Limb (tissue), 2 donors: ENCODE results near the gene GPRIN2.
"Not testable (repeated sequence)": the region's sequence is repeated elsewhere in the genome, so short reads cannot be mapped to it uniquely, and the experiment has no call there.

Source experiments
- DNase-seq, 2 donors: peaks; one replicate each; pipeline ENCODE4 v3.0.0-alpha.2; 2016; ENCODE audit errors: extremely low spot score in 2 of 2

GPRIN2 gene

DNA sequence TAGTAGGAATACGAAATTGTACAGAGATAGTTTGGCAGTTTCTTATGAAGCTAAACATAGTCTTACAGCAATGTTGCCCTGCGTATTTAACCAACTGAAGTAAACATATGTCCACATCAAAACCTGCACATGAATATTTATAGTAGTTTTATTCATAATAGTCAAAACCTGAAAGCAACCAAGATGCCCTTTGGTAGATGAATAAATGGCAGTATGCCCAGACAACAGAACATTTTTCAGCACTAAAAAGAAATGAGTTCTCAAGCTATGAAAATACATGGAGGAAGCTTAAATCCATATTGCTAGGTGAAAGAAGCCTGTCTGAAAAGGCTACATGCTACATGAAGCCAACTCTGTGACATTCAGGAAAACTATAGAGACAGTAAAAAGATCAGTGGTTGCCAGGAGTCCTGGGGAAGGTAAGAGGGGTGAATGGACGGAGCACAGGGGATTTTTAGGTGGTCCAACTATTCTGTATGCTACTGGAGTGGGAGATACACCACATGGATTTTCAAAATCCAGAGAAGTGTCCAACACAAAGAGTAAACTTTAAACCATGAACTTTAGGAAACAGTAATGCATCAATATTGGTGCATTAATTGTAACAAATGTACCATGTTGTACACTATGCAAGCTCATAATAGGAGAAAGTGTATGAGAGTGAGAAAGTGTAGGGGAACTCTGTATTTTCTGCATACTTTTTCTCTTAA is 17.6 kb downstream of the GPRIN2 start:
- no peak for DNase-seq

DNA sequence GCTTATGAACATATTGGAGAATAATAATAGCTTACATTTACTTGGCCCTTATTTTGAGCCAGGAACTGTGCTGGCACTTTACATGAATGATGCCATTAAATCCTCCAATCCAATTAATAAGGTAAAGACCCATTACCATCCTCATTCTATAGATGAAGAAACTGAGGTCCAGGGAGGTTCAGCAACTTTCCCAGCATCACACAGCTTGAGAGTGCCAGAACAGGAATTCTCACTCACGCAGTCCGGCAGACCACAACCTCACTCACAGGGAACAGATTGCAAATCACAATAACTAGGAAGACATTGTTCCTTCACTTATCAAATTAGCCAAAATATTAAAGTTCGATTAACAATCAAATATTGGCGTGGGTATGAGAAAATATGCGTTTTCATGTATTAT is 18.3 kb downstream of the GPRIN2 start:
- no peak for DNase-seq

DNA sequence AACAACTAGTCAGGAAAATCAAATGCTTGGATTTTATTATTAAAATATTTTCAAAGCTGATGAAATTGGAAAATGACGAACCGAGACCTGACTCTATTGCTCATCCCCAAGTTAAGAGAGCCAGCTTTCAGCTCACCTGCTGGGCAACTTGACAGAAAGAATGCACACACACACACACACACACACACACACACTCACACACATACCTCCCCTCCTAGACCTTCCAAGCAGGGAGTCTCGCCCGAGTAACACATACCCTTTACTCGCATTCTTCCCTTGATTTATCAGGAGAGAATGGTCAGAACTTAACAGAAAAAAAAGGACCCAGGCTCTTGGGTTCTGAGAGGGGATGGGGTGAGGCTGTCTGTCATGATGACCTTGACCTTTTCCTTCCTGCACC is 19.1 kb downstream of the GPRIN2 start:
- DNase-seq, result no peak

DNA sequence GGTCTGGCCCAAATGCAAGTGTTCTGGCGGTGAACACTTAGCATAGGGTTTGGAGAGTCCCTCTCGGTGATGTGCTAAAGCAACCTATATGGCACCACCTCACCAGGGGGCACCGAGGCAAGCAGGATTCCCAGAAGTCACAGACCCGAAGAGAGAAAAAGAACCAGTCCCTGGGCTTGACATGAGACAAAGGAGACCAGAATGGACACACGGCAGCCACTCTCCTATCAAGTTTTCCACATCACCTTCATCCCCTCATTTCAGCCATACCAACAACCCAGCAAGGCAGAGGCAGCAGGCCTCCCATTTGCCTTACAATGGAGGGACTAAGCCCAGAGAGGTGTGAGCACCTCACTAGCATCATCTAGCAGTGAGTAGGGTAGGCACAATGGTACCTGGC is 19.7 kb downstream of the GPRIN2 start:
- DNase-seq, result no peak

DNA sequence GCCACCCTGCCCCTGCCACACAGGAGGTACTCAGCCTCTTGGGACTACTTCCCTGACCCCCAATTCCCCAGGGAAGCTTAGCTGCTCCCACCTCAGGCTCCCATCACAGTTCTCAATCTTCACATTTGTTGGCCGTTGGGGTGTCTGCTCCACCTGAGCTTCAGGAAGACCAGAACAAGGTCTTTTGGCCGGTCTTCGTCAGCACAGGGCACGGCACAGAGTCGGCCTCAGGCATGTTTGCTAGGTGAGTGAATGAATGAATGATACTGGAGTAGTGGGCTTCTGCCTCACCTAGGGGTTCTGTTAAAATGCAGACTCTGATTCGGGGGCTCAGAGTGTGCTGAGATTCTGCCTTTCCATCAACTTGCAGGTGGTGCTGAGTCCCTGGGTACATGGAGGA is 20.3 kb downstream of the GPRIN2 start:
- DNase-seq, result no peak

DNA sequence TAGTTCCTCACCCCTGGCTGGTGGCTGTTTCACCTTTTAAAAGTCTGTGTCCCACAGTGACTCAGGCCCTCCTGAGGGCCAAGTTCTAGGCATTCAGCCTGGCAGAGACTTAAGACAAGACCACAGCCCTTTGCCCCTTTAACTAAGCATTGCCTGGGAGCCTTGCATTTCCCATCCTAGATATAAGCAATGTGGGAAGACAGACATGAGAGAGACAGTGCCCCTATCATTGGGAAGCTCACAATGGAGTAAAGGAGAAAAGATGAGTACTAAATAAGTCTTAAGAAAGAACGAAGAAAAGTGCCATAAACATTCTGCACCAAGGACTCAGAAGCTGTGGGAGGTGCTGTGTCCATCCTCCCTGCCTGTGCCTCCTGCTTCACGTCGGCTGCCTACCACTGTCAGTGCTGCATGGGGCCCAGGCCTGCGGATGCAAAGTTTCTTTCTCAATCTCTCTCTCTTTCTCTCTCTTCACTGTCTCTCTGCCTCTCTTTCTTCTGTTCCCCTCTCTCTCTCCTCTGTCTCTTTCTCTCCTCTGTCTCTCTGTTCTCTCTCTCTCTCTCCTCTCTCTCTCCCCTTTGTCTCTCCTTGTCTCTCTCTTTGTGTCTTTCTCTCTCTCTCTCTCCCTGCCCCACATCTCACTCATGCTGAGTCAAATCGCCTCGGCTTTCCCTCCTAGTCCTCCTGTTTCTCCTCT is 21.5 kb downstream of the GPRIN2 start:
- DNase-seq, result no peak

DNA sequence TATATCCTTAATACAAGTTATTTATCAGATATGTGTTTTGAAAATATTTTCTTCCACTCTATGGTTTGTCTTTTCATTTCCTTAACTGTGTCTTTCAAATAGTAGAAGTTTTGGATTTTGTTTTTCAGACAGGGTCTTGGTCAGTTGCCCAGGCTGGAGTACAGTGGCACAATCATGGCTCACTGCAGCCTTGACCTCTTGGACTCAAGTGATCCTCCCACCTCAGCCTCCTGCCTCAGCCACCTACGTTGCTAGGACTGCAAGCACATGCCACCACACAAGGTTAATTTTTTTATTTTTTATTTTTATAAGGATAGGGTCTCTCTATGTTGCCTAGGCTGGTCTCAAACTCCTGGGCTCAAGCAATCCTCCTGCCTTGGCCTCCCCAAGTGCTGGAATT is 24.2 kb downstream of the GPRIN2 start:
- not testable (repeated sequence) for DNase-seq

DNA sequence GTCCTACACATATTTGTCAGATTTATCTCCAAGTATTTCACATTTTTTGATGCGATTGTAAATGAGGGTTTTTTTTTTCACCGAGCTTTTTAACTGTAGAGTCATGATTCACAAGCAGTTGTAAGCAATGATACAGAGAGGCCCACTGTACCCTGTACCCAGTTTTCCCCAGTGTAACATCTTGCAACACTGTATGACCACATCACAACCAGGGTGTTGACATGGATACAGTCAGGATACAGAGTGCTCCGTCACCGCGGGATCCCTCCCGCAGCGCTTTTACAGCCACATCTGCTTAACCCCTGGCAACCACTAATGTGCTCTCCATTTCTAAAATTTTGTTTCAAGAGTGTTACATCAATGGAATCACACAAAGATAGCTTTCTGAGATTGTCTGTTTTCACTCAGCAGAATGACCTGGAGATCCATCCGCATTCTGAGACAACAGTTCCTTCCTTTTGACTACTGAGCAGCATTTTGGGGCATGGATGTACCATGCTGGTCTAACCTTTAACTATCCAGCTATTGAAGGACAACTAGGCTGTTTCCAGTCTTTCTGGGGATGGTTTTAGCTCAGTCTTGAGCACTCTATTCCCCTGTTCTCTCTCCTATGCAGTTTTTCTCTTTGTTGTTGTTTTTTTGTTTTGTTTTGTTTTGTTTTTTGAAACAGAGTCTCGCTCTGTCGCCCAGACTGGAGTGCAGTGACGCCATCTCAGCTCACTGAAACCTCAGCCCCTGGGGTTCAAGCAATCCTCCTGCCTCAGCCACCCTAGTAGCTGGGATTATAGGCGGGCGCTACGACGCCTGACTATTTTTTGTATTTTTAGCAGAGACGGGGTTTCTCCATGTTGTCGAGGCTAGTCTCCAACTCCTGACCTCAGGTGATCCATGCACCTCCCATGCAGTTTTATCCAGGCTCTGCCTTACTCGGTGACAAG is 25.9 kb downstream of the GPRIN2 start:
- DNase-seq, result peak; percentile 59 to 79

DNA sequence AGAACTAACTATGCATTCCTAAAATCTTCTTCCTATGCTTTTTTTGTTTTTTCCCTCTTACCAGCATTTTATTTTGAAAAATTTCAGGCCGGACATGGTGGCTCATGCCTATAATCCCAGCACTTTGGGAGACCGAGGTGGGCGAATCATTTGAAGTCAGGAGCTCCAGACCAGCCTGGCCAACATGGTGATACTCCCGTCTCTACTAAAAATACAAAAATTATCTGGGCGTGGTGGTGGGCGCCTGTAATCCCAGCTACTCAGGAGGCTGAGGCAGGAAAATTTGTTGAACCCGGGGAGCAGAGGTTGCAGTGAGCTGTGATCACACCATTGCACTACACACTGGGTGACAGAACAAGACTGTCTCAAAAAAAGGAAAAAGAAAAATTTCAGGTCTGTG is 26.7 kb downstream of the GPRIN2 start:
- DNase-seq, result not testable (repeated sequence)

DNA sequence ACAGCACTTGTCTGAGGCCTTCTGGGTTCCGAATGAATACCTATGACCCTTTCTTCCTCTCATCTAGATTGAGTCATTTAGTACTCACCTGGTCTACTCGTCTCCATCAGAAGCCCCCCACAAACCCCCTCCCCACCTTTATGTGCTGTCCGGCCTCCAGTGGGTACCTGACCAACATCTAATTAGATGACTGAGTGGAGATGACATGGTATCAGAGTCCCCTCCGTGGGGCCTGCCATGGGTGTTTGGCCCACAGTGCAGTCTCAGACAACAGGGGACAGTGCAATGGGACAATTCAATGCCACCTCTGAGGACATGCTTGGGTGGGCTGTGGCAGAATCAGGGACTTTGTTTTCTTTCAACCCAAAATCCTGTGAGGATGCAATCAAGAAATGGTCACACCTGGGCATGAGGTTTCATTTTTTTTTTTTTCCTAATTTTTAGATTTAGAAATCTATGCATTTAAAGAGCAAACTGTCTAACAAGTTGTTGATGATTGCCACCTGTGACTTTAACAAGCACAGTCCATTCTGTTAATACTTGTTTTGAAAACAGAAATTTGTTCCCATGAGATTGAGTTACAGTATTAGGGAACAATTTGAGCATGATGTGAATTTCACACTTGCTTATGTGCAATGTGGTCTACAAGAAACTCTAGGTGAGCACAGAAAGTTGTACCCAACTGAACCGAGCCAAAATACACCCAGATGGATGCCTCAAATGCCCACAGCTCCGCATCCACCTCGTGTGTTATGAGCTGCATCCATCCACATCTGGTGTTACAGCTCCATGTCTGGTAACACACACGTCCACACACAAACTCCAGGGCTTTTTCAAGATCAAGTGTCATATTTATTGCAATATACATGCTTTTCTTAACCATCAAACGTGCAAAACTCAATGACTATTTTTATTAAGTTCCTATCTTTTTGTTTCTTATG is 27.5 kb downstream of the GPRIN2 start:
- no peak for DNase-seq

DNA sequence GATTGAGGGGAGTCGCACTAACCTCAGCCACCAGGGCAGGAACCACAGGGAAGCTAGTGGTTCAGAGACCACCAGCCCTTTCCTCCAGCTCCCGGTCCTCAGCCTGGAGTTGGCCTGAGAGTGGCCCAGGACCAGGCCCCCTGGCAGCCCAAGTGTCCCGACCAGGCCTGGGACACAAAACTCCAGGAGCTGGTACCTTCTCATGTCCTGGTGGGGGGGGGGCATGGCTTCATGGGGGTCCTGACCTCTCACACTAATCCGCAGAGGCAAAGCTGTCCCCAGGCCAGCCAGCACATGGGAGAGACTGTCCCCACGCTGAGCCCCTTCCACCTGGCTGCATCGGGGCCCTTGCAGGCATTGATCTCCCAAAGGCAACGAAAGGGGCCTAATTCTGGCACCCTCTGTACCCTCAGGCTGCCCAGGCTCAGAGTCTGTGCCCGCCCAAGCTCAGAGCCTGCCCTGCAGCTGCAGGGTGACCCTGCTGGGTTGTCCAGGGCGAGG is 28.2 kb downstream of the GPRIN2 start:
- DNase-seq, result no peak

DNA sequence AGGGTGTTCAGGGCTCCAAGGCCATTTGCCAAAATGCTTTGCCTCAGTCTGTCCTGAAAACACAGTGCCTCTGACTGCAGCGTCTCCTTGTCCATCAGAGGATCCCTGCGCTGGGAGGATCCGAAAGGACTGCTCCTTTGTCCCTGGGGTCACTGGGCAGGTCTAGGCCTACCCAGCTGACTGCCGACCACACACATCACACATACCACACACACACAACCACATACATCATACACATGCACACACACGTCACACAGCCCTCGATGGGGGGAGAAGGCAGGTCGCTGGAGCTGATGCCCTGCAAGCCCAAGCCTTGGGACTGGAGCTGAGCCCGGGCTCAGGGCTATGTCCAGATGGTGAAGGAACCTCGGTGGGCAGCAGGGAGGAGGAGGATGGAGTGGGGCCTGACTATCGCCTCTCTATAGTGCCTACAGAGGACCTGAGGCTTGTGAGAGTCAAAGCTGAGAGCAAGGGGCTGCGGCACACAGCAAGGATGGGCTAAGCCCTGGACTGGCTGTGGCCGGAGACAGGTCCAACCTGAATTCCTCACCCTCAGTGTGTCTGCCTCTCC is 29.1 kb downstream of the GPRIN2 start:
- DNase-seq, result no peak

DNA sequence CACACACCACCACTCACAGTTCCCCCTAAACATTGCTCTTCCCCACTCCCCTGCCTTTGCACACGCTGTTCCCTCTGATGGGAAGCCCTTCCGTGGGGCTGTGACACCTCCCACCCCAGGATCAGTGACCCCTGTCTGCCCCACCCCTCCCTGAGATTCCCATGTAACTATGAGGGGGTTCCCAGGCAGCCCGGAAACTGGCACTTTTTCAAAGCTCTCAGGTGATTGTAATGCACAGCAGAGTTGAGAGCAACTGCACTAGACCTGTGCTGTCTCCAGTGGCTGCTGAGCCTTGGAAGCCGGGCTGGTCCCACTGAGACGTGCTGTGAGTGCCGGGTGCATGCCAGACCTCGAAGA is 29.8 kb downstream of the GPRIN2 start:
- DNase-seq, result no peak

DNA sequence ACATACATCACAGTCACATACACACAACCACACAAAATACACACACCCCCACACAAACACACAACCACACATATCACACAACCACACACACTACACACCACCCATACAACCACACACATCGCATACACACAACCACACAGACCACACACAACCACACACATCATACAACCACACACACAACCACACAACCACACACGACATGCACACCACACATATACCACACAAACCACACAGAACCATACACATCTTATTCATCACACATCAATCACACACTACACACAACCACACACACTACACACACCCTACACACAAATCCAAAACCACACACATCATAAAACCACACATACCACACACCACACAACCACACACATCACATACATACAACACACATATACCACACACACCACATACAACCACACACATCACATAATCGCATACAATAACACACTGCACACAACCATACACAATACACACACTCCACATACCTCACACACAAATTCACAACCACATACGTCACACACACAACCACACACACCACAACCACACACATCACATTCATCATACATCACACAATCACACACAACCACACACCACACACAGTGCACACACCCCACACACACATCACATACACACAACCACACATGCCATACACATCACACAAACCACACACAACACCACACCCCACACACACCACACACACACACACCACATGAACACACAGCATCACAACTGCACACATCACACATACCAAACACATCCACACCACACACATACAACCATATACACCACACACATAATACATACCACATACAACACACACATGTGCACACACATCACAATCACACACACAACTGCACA is 30.4 kb downstream of the GPRIN2 start:
- DNase-seq, result no peak

DNA sequence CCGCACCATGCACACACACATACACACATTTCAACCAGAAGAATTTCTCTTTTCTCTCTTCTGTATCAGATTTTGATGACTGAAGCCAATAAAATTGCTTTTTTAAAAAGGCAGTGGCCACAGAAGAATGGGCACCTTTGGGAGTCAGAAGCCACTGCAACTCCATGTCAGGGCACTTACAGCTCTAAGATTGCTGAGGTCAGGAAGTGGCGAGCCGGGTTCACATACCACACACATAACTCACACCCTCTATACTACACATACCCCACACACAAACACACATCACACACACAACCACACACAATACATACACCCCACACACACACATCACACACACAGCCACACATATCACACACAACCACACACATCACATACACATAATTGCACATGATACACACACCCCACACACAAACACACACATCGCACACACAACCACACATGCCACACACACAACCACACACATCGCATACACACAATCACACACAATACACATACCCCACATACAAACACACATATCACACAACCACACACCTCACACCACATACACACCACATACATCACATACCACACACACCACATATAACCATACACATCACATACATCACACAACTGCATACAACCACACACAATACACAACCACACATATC is 31.2 kb downstream of the GPRIN2 start:
- no peak for DNase-seq

DNA sequence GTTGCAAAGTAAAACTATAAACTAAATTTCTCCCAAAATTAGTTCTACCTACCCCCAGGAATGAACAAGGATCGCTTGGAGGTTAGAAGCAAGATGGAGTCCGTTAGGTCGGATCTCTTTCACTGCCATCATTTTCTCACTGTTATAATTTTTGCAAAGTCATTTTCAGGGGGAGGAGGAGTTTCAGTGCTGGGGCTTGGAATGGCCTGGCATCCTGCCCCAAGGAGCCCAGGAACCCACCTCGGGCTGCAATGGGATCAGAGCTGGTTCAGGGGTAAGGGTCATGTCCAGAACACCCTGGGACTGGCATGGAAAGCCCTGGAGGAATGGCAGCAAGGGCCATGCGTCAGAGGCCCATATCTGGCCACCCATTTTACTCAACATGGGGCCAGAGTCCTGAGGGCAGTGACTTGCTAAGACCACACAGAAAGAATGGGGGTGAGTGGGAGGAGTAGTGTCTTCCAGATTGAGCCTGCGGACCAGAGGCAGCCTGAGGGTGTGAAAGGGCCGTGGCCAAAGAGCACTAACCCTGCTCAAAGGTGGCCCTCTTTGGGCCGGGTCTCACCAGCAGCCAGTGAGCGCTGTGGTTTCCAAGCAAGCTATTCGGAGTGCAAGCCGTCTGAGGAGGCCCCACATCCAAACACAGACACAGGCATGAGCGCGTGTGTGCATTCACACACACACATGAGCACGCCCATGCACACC is 31.8 kb downstream of the GPRIN2 start:
- no peak for DNase-seq

DNA sequence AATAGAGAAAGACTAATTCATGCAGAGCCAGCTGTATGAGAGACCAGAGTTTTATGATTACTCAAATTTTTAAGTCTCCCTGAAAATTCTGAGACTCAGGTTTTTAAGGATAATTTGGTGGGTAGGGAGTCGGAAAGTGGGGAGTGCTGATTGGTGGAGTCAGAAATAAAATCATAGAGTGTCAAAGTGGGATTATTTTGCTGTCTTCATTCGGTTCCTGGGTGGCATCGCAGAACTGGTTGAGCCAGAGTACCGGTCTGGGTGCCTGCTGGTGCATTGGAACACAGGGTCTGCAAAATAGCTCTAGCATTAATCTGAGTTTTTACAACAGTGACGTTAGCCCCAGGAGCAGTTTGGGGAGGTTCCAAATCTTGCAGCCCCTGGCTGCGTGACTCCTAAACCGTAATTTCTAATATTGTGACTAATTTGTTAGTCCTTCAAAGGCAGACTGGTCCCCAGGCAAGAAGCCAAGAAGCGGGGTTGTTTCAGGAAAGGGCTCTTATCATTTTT is 32.4 kb downstream of the GPRIN2 start:
- DNase-seq, result no peak
